Neural cell (in vitro differentiated cells): ENCODE data around the gene SF3B6. TPM values are rescaled to one million over a fixed set of nuclear protein-coding genes. Genes with fewer than 3 reads are reported as not detected.

ENCODE experiments used
- H2AFZ ChIP-seq: fragments of 200-600, 300-800 bp; sonication (generic), shearing (Covaris generic); 2 replicates; pipeline ENCODE4 v1.6.0; 2014; ENCODE audit warnings: low read depth, mild to moderate bottlenecking, antibody characterized with exemption, low read length, moderate library complexity
- H3F3A ChIP-seq: fragments of 200-600 bp; shearing (Covaris generic); 2 replicates; pipeline ENCODE4 v1.6.1; 2016; ENCODE audit warnings: mild to moderate bottlenecking, moderate library complexity, mixed read lengths, antibody characterized with exemption, low read length; ENCODE audit not compliant: insufficient read depth, poor library complexity, severe bottlenecking
- H3K27ac ChIP-seq: fragments of 200-600, 300-800 bp; sonication (generic), shearing (Covaris generic); 2 replicates; pipeline ENCODE4 v1.5.1; 2014; ENCODE audit warnings: mild to moderate bottlenecking, low read length, moderate library complexity
- H3K27me3 ChIP-seq: fragments of 300-800, 200-600 bp; sonication (generic), shearing (Covaris generic); 2 replicates; pipeline ENCODE4 v1.6.0; 2014; ENCODE audit warnings: mild to moderate bottlenecking, low read depth, low read length, moderate library complexity; ENCODE audit not compliant: insufficient read depth
- H3K36me3 ChIP-seq: fragments of 300-800, 200-600 bp; sonication (generic), shearing (Covaris generic); 2 replicates; pipeline ENCODE4 v1.5.1; 2014; ENCODE audit warnings: mild to moderate bottlenecking, antibody characterized with exemption, low read length, moderate library complexity; ENCODE audit not compliant: insufficient read depth
- H3K4me2 ChIP-seq: fragments of 300-800, 200-600 bp; sonication (generic), shearing (Covaris generic); 2 replicates; pipeline ENCODE4 v1.6.0; 2014; ENCODE audit warnings: mild to moderate bottlenecking, low read length
- H3K4me3 ChIP-seq: fragments of 300-800, 200-600 bp; sonication (generic), shearing (Covaris generic); 2 replicates; pipeline ENCODE4 v1.5.1; 2014; ENCODE audit warnings: mild to moderate bottlenecking, low read length, moderate library complexity
- H3K79me2 ChIP-seq: fragments of 200-600 bp; shearing (Covaris generic); replicated peaks from 2 replicates; pipeline ENCODE4 v1.6.0; 2014; ENCODE audit warnings: mild to moderate bottlenecking, low read length, moderate library complexity; ENCODE audit not compliant: insufficient read depth
- H3K9ac ChIP-seq: fragments of 300-800, 200-600 bp; sonication (generic), shearing (Covaris generic); 2 replicates; pipeline ENCODE4 v1.6.1; 2016; ENCODE audit warnings: mild to moderate bottlenecking, low read length, mixed read lengths
- H3K9me2 ChIP-seq: fragments of 200-600 bp; shearing (Covaris generic); 2 replicates; pipeline ENCODE4 v1.6.1; 2016; ENCODE audit warnings: mild to moderate bottlenecking, low read length, mixed read lengths; ENCODE audit not compliant: insufficient read depth
- H3K9me3 ChIP-seq: fragments of 200-600, 300-800 bp; sonication (generic), shearing (Covaris generic); 2 replicates; pipeline ENCODE4 v1.6.1; 2016; ENCODE audit warnings: mild to moderate bottlenecking, mixed run types, low read length, moderate library complexity, mixed read lengths
- H4K20me1 ChIP-seq: fragments of 200-600 bp; shearing (Covaris generic); 2 replicates; pipeline ENCODE4 v1.6.1; 2016; ENCODE audit warnings: mild to moderate bottlenecking, mixed run types; ENCODE audit not compliant: insufficient read depth
- EP300 ChIP-seq: fragments of 450-650 bp; conservative IDR thresholded peaks from 2 replicates; pipeline ENCODE4 v1.6.1; 2014; ENCODE audit warnings: antibody characterized with exemption, mild to moderate bottlenecking, moderate library complexity; ENCODE audit not compliant: poor library complexity, severe bottlenecking
- EZH2 ChIP-seq: fragments of 200-600, 300-800 bp; shearing (Covaris generic), sonication (generic); IDR thresholded peaks from 2 replicates; pipeline ENCODE4 v1.6.1; 2014; ENCODE audit warnings: antibody characterized with exemption, low read length, borderline replicate concordance, mild to moderate bottlenecking; ENCODE audit not compliant: insufficient read depth, poor library complexity, severe bottlenecking
- MXI1 ChIP-seq: fragments of 450-650 bp; conservative IDR thresholded peaks from 2 replicates; pipeline ENCODE4 v1.6.1; 2014; ENCODE audit warnings: antibody characterized with exemption, mild to moderate bottlenecking; ENCODE audit not compliant: poor library complexity, severe bottlenecking
- POLR2AphosphoS5 ChIP-seq: IDR thresholded peaks from 2 replicates; pipeline ENCODE4 v1.6.1; 2012
- RAD21 ChIP-seq: fragments of 450-650 bp; conservative IDR thresholded peaks from 2 replicates; pipeline ENCODE4 v1.6.1; 2014; ENCODE audit warnings: antibody characterized with exemption, mild to moderate bottlenecking, moderate library complexity
- SMC3 ChIP-seq: fragments of 450-650 bp; conservative IDR thresholded peaks from 2 replicates; pipeline ENCODE4 v1.6.1; 2014; ENCODE audit warnings: antibody characterized with exemption, mild to moderate bottlenecking, moderate library complexity; ENCODE audit not compliant: poor library complexity
- TAF1 ChIP-seq: IDR thresholded peaks from 2 replicates; pipeline ENCODE4 v1.6.1; 2012; ENCODE audit warnings: low read depth
- polyA plus RNA-seq: library from polyadenylated mRNA; depleted of rRNA; stranded (reverse); fragments of >200 nt; gene quantifications from 2 replicates; pipeline ENCODE4 v1.2.3, GENCODE V29; 2014
- TF ChIP-seq, protein P1 (sequence below): IDR thresholded peaks from 2 replicates; pipeline ENCODE4 v1.6.1; 2012; ENCODE audit warnings: borderline replicate concordance
- TF ChIP-seq, protein P2 (sequence below): fragments of 450-650 bp; IDR thresholded peaks from 2 replicates; pipeline ENCODE4 v1.5.1; 2014; ENCODE audit warnings: antibody characterized with exemption, mild to moderate bottlenecking, moderate library complexity; ENCODE audit not compliant: poor library complexity, severe bottlenecking

Gene SF3B6
- polyA plus RNA-seq, 1 donor from 2014 or later = 442 TPM

GRCh38 chr2:24052951-24053350 lies 23.2 kb downstream of the SF3B6 start:
- Histone ChIP-seq H3K36me3 (no peaks in the 10 kb centered on the region), H3K27ac (no peak overlapping the region), H3F3A (no peaks in the 10 kb centered on the region), H3K9me2 (no peaks in the 10 kb centered on the region), H3K4me2 (no peak overlapping the region), H3K27me3 (no peaks in the 10 kb centered on the region), H3K4me3 (no peak overlapping the region), H2AFZ (no peak overlapping the region), H3K9ac (no peak overlapping the region), H3K79me2 (no peaks in the 10 kb centered on the region), H3K9me3 (no peaks in the 10 kb centered on the region), H4K20me1 (no peaks in the 10 kb centered on the region)
- TF ChIP-seq POLR2AphosphoS5 (no peak), TAF1 (no peak)

DNA sequence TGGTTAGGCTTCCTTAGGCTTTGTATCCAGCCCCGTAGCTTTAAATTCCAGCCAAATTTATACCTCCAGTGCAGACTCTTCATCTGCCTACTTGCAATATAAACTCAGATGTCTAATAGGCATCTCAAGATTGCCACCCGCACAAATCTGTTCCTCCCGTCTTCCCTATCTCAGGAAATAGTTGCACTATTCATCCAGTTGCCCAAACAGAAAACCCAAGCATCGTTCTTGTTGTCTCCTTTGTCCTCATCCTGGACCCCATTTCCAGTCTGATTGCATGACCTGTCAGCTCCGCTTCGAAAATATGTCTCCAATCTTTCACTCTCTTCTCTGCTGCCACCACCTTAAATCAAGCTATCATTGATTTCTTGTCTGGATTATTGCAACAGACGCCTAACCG lies 24.3 kb downstream of the SF3B6 start:
- no peaks in the 10 kb centered on the region for H3K36me3 ChIP-seq
- no peaks in the 10 kb centered on the region for H3K9me2 ChIP-seq
- H3K27me3 ChIP-seq = no peaks in the 10 kb centered on the region
- H3K4me3 ChIP-seq = no peak overlapping the region
- no peak overlapping the region for H3K9ac ChIP-seq
- no peaks in the 10 kb centered on the region for H4K20me1 ChIP-seq
- H3K9me3 ChIP-seq = no peaks in the 10 kb centered on the region
- no peaks in the 10 kb centered on the region for H3K79me2 ChIP-seq
- no peak overlapping the region for H2AFZ ChIP-seq
- no peak overlapping the region for H3K27ac ChIP-seq
- no peak for TF ChIP-seq EP300
- TF ChIP-seq, protein P1, sequence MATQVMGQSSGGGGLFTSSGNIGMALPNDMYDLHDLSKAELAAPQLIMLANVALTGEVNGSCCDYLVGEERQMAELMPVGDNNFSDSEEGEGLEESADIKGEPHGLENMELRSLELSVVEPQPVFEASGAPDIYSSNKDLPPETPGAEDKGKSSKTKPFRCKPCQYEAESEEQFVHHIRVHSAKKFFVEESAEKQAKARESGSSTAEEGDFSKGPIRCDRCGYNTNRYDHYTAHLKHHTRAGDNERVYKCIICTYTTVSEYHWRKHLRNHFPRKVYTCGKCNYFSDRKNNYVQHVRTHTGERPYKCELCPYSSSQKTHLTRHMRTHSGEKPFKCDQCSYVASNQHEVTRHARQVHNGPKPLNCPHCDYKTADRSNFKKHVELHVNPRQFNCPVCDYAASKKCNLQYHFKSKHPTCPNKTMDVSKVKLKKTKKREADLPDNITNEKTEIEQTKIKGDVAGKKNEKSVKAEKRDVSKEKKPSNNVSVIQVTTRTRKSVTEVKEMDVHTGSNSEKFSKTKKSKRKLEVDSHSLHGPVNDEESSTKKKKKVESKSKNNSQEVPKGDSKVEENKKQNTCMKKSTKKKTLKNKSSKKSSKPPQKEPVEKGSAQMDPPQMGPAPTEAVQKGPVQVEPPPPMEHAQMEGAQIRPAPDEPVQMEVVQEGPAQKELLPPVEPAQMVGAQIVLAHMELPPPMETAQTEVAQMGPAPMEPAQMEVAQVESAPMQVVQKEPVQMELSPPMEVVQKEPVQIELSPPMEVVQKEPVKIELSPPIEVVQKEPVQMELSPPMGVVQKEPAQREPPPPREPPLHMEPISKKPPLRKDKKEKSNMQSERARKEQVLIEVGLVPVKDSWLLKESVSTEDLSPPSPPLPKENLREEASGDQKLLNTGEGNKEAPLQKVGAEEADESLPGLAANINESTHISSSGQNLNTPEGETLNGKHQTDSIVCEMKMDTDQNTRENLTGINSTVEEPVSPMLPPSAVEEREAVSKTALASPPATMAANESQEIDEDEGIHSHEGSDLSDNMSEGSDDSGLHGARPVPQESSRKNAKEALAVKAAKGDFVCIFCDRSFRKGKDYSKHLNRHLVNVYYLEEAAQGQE = no peak
- TF ChIP-seq, protein P2, sequence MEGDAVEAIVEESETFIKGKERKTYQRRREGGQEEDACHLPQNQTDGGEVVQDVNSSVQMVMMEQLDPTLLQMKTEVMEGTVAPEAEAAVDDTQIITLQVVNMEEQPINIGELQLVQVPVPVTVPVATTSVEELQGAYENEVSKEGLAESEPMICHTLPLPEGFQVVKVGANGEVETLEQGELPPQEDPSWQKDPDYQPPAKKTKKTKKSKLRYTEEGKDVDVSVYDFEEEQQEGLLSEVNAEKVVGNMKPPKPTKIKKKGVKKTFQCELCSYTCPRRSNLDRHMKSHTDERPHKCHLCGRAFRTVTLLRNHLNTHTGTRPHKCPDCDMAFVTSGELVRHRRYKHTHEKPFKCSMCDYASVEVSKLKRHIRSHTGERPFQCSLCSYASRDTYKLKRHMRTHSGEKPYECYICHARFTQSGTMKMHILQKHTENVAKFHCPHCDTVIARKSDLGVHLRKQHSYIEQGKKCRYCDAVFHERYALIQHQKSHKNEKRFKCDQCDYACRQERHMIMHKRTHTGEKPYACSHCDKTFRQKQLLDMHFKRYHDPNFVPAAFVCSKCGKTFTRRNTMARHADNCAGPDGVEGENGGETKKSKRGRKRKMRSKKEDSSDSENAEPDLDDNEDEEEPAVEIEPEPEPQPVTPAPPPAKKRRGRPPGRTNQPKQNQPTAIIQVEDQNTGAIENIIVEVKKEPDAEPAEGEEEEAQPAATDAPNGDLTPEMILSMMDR = no peak
- no peak for TF ChIP-seq TAF1
- TF ChIP-seq EZH2 = no peak
- TF ChIP-seq POLR2AphosphoS5 = no peak
- TF ChIP-seq RAD21 = no peak
- no peak for TF ChIP-seq SMC3
- TF ChIP-seq MXI1 = no peak
- no peaks in the 10 kb centered on the region for H3F3A ChIP-seq
- no peak overlapping the region for H3K4me2 ChIP-seq
